Measurements from ENCODE around the gene TK2. TPM values are rescaled to one million over a fixed set of nuclear protein-coding genes. Genes with fewer than 3 reads are reported as not detected.

The TK2 gene
- total RNA-seq, 1 donor from 2014 or later, result 36.1 TPM

DNA sequence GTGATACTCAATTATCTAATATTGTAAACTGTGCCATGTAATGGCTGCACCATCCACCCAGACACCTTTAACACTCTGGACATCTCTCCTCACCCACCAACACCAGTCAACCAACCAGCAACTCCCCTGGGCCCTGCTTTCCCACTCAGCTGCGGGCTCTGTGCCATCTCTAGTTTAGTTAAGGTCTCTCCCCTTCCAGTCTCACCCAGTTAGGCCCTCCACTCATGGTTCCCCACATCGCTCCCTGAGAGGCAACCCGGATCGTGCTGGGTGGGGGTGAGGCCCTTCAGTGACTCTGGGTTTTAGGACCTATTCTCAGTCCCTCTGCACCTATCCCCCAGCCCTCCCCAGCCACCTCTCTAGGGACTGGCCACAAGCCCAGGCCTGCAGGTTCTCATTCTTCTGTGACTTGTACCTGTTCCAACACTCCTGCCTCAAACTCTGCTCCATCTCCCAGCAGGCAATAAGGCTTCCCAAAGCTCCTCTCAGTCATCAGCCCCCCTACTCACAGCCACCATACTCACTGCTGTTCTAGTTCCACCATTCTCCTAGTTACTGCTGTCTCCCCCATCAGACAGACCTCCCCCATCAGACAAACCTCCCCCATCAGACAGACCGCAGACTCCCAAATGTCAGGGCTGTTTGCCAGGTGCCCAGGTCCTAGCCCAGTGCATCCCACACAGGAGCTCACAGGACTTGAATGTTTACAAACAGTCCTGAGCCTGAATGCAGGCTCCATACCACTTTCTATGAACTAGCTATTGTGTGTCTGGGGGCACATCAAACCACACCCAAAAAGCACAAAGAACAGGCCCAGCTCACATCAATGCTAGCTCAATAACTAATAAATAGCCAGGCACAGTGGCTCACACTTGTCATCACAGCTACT is 2.6 kb downstream of the TK2 start:
- peaks cover 6% of the 10 kb centered on the region for H3K36me3 ChIP-seq
- H3K27me3 ChIP-seq, result no peaks in the 10 kb centered on the region
- no peaks in the 10 kb centered on the region for H3K9me3 ChIP-seq
- no peak for TF ChIP-seq CTCF (IDR thresholded peaks at IDR 0.05)
- DNase-seq (no peak), ATAC-seq (no peak)
- H3K4me3 ChIP-seq, result no peak overlapping the region
- intact Hi-C loops (cut with DNase I), result no loop called here
- peaks cover 32% of the 10 kb centered on the region for H3K4me1 ChIP-seq
- peak overlapping the region; percentile 97 for H3K27ac ChIP-seq

DNA sequence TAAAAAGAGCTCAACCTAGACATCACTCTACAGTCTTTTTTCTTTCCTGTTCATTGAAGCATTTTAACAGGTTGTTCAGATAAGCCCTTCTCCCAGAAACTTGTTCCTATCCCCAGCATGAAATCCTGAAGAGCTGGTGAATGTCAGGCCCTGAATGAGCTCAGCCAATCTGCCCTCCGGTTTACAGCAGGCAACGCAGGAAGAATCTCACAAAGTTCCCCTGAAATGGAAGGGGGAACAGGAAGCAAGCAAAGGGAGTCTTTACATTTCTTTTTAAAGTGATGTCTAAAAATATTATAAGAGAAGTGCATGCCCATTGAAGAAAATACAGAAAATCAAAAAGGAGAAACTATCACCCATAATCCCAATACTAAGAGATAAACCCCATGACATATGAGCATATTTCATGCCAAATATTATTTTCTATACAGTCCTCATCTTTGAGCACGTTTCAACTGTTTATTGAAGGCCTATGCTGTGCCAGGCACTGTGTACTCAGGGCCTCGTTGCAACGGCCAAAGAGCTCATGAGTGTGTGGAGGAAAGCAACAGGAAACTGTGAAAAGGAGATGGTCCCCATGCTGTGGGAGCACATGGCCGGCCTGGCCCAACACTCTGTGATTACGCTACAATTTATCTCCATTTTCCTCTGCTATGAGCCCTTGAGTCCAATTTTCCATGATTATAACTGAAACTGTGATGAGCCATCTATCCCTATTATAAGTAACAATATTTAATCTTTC is 5.7 kb downstream of the TK2 start:
- Histone ChIP-seq H3K36me3 (peaks cover 22% of the 10 kb centered on the region), H3K4me3 (no peak overlapping the region), H3K27me3 (no peaks in the 10 kb centered on the region), H3K27ac (no peak overlapping the region), H3K9me3 (no peaks in the 10 kb centered on the region), H3K4me1 (peaks cover 11% of the 10 kb centered on the region)
- intact Hi-C loops (cut with DNase I), result no loop called here
- ATAC-seq, result no peak
- DNase-seq, result no peak
- TF ChIP-seq CTCF (IDR thresholded peaks at IDR 0.05), result no peak

GRCh38 chr16:66543541-66543940 is 6.4 kb downstream of the TK2 start:
- no peak for DNase-seq
- Histone ChIP-seq H3K27ac (no peak overlapping the region), H3K9me3 (no peaks in the 10 kb centered on the region), H3K36me3 (peaks cover 28% of the 10 kb centered on the region), H3K27me3 (no peaks in the 10 kb centered on the region), H3K4me1 (peaks cover 5% of the 10 kb centered on the region), H3K4me3 (no peak overlapping the region)
- ATAC-seq, result no peak
- intact Hi-C loops (cut with DNase I), result no loop called here
- no peak for TF ChIP-seq CTCF (IDR thresholded peaks at IDR 0.05)

DNA sequence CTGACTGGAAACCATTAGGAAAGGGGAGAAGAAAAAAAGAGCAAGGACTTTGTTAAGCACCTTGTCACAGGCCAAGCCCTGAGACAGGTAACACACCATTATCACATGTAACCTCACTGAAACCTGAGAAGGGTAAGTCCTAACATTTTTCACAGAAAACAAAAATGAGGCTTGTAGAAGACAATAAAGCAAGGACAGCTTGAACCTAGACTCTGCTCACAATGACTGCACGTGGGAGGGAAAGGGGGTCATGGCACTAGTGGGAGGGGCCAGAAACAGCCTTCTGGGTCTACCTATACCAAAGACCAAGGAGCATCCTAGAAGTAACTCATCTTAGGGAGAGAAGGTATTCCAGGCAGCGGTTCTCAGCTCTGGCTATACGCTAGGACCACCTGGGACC is 7.5 kb downstream of the TK2 start:
- DNase-seq, result no peak
- no peak for TF ChIP-seq CTCF (IDR thresholded peaks at IDR 0.05)
- intact Hi-C loops (cut with DNase I), result no loop called here
- no peaks in the 10 kb centered on the region for H3K27me3 ChIP-seq
- no peak overlapping the region for H3K27ac ChIP-seq
- no peaks in the 10 kb centered on the region for H3K4me1 ChIP-seq
- H3K9me3 ChIP-seq, result no peaks in the 10 kb centered on the region
- no peak for ATAC-seq
- peaks cover 34% of the 10 kb centered on the region for H3K36me3 ChIP-seq
- H3K4me3 ChIP-seq, result no peak overlapping the region

DNA sequence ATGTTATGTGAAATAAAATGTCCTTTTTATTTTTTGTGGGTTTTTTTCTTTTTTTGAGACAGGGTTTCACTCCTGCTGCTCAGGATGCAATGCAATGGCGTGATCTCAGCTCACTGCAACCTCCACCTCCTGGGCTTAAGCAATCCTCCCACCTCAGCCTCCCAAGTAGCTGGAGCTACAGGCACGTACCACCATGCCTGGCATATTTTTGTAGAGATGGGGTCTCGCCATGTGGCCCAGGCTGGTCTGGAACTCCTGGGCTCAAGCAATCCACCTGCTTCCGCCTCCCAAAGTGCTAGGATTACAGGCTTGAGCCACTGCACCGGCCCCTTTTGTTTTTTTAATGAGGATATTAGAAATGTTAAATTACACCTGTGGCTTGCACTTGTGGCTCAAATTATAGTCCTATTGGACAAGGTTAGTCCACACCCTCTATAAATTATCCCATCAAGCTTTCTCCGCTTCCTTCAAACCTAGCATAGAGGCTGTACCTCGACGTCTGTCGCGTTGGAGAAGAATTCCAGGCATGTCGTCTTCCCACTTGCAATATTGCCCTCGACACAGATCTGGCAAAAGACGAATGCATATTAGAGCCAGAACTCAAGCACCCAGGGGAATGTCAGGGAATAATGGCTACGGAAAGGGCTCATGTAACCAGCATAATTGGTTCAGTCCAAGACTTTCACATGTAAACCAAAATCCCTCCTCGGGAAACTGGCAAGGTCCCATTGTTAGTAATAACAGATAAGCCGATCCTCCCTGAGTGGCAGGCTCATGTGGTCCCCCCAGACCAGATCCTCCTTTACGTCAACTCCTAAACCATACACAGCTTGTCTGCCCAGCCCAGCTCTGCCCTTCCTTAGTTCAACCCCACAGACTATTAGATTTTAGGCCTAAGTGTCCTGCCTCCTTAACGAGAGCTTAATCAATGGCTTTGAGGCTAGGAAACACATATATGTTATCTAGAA is 8.2 kb downstream of the TK2 start:
- DNase-seq (no peak), ATAC-seq (no peak)
- no peak for TF ChIP-seq CTCF (IDR thresholded peaks at IDR 0.05)
- no peaks in the 10 kb centered on the region for H3K27me3 ChIP-seq
- H3K4me3 ChIP-seq, result no peak overlapping the region
- H3K4me1 ChIP-seq, result no peaks in the 10 kb centered on the region
- H3K27ac ChIP-seq, result no peak overlapping the region
- intact Hi-C loops (cut with DNase I), result no loop called here
- no peaks in the 10 kb centered on the region for H3K9me3 ChIP-seq
- peaks cover 42% of the 10 kb centered on the region for H3K36me3 ChIP-seq
